K562 (cell line): ENCODE data around the gene ATP5PB. TPM values are rescaled to one million over a fixed set of nuclear protein-coding genes. Genes with fewer than 3 reads are reported as not detected.

ENCODE experiments used
- ATAC-seq: fragments of 200-7000 bp; cut with Tn5 transposase; 3 replicates; pipeline ENCODE4 v1.9.1; 2020; ENCODE audit warnings: moderate library complexity
- BruUV-seq: library from RNA; stranded (reverse); fragments of 400-500 nt; replicated peaks from 2 replicates; lab custom pipeline; 2021; lab: Mats Ljungman, UMichigan
- CTCF ChIA-PET: fragments of 300-600 bp; formaldehyde crosslinking; extraction: SDS; loops from one replicate; lab custom pipeline; 2021; ENCODE audit warnings: low intra/inter-chr PET ratio; lab: Yijun Ruan, JAX
- POLR2A ChIA-PET: fragments of 300-600, 350-650 bp; sonication (Branson Sonifier 250); formaldehyde crosslinking; extraction: SDS; loops from one replicate; lab custom pipeline; 2021; ENCODE audit warnings: antibody characterized with exemption, inconsistent platforms; lab: Yijun Ruan, JAX
- DNase-seq, 4 experiments: peaks; one replicate each; pipeline versions ENCODE4 v3.0.0 to v3.0.0-alpha.2; 2011 to 2018; ENCODE audit warnings: low spot score in 3 of 4, mixed read lengths in 3 of 4; ENCODE audit errors: extremely low read depth in 1 of 4
- FAIRE-seq: peaks from 2 replicates; lab custom pipeline; 2011; peaks lifted over from hg19 to GRCh38; lab: Jason Lieb, UNC
- H2AFZ ChIP-seq: 2 replicates; pipeline ENCODE4 v1.6.0; 2011; ENCODE audit warnings: low read depth, low read length, control low read depth, inconsistent platforms
- H3K27ac ChIP-seq: fragments of 200-600 bp; 3 replicates; pipeline ENCODE4 v1.8.0; 2011; ENCODE audit warnings: low read depth, mild to moderate bottlenecking, control low read depth, inconsistent platforms, low read length, moderate library complexity, mixed read lengths; ENCODE audit errors: extremely low read depth
- H3K27me3 ChIP-seq, 2 experiments: fragments of 300-600 bp in 1 of 2; 2 replicates in 1 of 2; 3 replicates in 1 of 2; pipeline versions ENCODE4 v1.6.0 to v1.8.0; 2011; ENCODE audit warnings: inconsistent platforms in 2 of 2, low read length in 2 of 2, mild to moderate bottlenecking in 1 of 2, mixed read lengths in 1 of 2, moderate library complexity in 1 of 2; ENCODE audit not compliant: control insufficient read depth in 2 of 2, insufficient read depth in 2 of 2
- H3K36me3 ChIP-seq: fragments of 300-600 bp; 3 replicates; pipeline ENCODE4 v1.8.0; 2011; ENCODE audit warnings: mild to moderate bottlenecking, low read length, inconsistent platforms; ENCODE audit not compliant: control insufficient read depth, insufficient read depth
- H3K4me1 ChIP-seq, 2 experiments: fragments of 200-600 bp in 1 of 2; replicated peaks in 1 of 2; 2 replicates in 1 of 2; 3 replicates in 1 of 2; pipeline versions ENCODE4 v1.5.1 to v1.8.0; 2011; ENCODE audit warnings: inconsistent platforms in 2 of 2, low read length in 2 of 2, mild to moderate bottlenecking in 1 of 2, mixed read lengths in 1 of 2, moderate library complexity in 1 of 2; ENCODE audit not compliant: control insufficient read depth in 2 of 2, insufficient read depth in 2 of 2
- H3K4me2 ChIP-seq: 2 replicates; pipeline ENCODE4 v1.6.1; 2011; ENCODE audit warnings: low read length, control low read depth, inconsistent platforms, mixed read lengths; ENCODE audit not compliant: insufficient read depth
- H3K4me3 ChIP-seq: fragments of 200-600 bp; sonication (generic), shearing (Covaris generic); 2 replicates; pipeline ENCODE4 v1.5.1; 2016; ENCODE audit warnings: control low read depth, inconsistent platforms
- H3K79me2 ChIP-seq: fragments of 200-600 bp; 3 replicates; pipeline ENCODE4 v1.8.0; 2011; ENCODE audit warnings: low read length, inconsistent platforms; ENCODE audit not compliant: control insufficient read depth, insufficient read depth
- H3K9ac ChIP-seq, 2 experiments: 2 replicates each; pipeline versions ENCODE4 v1.6.0 to v1.6.1; 2011; ENCODE audit warnings: low read depth in 2 of 2, low read length in 2 of 2, control low read depth in 1 of 2, inconsistent platforms in 1 of 2, mild to moderate bottlenecking in 1 of 2, mixed read lengths in 1 of 2; ENCODE audit not compliant: insufficient read depth in 1 of 2
- H3K9me1 ChIP-seq: one replicate; pipeline ENCODE4 v1.6.0; 2011; ENCODE audit warnings: inconsistent platforms, mild to moderate bottlenecking, low read length, moderate library complexity; ENCODE audit not compliant: control insufficient read depth, insufficient read depth
- H3K9me3 ChIP-seq: replicated peaks from 2 replicates; pipeline ENCODE4 v1.5.1; 2011; ENCODE audit warnings: low read depth, low read length, inconsistent platforms; ENCODE audit not compliant: control insufficient read depth, insufficient read depth
- H4K20me1 ChIP-seq: replicated peaks from 2 replicates; pipeline ENCODE4 v1.6.1; 2011; ENCODE audit warnings: low read length, inconsistent platforms, mixed read lengths; ENCODE audit not compliant: control insufficient read depth, insufficient read depth
- CLOCK ChIP-seq: fragments of 250-450 bp; sonication (Bioruptor Pico); IDR thresholded peaks from 2 replicates; pipeline ENCODE4 v1.4.0; 2020; ENCODE audit warnings: mild to moderate bottlenecking, moderate library complexity, borderline replicate concordance
- ETV1 ChIP-seq: fragments of 450-650 bp; conservative IDR thresholded peaks from 2 replicates; pipeline ENCODE4 v1.6.1; 2016; ENCODE audit warnings: missing genetic modification characterization, control low read depth, low read depth, missing compliant biosample characterization
- PTBP1 ChIP-seq: fragments of 200-400 bp; formaldehyde crosslinking; IDR thresholded peaks from 2 replicates; pipeline ENCODE4 v1.6.1; 2017; ENCODE audit warnings: low read depth, low read length
- RERE ChIP-seq: sonication (generic); formaldehyde crosslinking; IDR thresholded peaks from 2 replicates; pipeline ENCODE4 v1.8.0; 2023; ENCODE audit warnings: missing genetic modification reagents, mild to moderate bottlenecking, borderline replicate concordance
- THAP12 ChIP-seq: fragments of 250-450 bp; sonication (Bioruptor Pico); IDR thresholded peaks from 2 replicates; pipeline ENCODE4 v1.9.0; 2021; ENCODE audit warnings: mild to moderate bottlenecking, inconsistent platforms
- UBTF ChIP-seq, 2 experiments: IDR thresholded peaks; 2 replicates each; pipeline ENCODE4 v1.6.1; 2012; ENCODE audit warnings: improper control_type of control experiment in 2 of 2, low read depth in 2 of 2, low read length in 2 of 2, borderline replicate concordance in 1 of 2
- WGBS: fragments of 100-300 bp; shearing (Covaris generic); methylation state at CpG from one replicate; pipeline ENCODE4 v1.1.6; 2016; ENCODE audit warnings: low coverage, mixed read lengths; ENCODE audit not compliant: insufficient coverage; ENCODE audit errors: missing lambda C conversion rate; 5-methylcytosine and 5-hydroxymethylcytosine counted together
- in situ Hi-C: fragments of 300-500 bp; cut with MboI; formaldehyde crosslinking; loops from 4 replicates; pipeline ENCODE4 v1.15.0; 2018; ENCODE audit warnings: inconsistent platforms, mixed read lengths
- intact Hi-C: fragments of 100-400 bp; cut with micrococcal nuclease; formaldehyde crosslinking; loops from 2 replicates; pipeline ENCODE4 v1.14.2; 2022
- polyA plus RNA-seq, 8 experiments: library from polyadenylated mRNA; depleted of rRNA in 4 of 8; stranded (reverse) in 5 of 8; unstranded in 3 of 8; fragments of >200 nt; fragmentation: Nextera tagmentation in 2 of 8; fragmentation: Illumina TruSeq in 1 of 8; extraction: Ambion mirVana in 2 of 8; extraction: Trizol in 1 of 8; gene quantifications; 2 replicates each; pipeline versions ENCODE4 v1.2.1 to v1.2.3, GENCODE V29; 2011 to 2014; ENCODE audit warnings: inconsistent platforms in 1 of 8, missing spikeins in 1 of 8
- total RNA-seq, 7 experiments: library from RNA; depleted of rRNA in 6 of 7; stranded (reverse); fragments of >200 nt in 6 of 7; fragmentation: Illumina TruSeq in 2 of 7; extraction: Trizol in 2 of 7; gene quantifications; 2 replicates each; pipeline versions ENCODE4 v1.2.1 to v1.2.3, GENCODE V29; 2011 to 2021; ENCODE audit warnings: low replicate concordance in 1 of 7

The ATP5PB gene
- total and polyA plus RNA-seq, 9 of the 15 experiments (the other 6 are each of a cell fraction or from before 2014, with no cell fraction given) = 651 to 2,735 (median 1,061) TPM

GRCh38 chr1:111444031-111444430, 5.2 kb upstream of the ATP5PB start:
- intact Hi-C loops (no loop called here), in situ Hi-C loops (no loop called here)
- H3K79me2 ChIP-seq = peaks cover 36% of the 10 kb centered on the region
- H2AFZ ChIP-seq = no peak overlapping the region
- no peak overlapping the region for H3K4me2 ChIP-seq
- peaks cover 9 to 22% of the 10 kb centered on the region in 2 experiments for H3K4me1 ChIP-seq
- peaks cover 91% of the 10 kb centered on the region for H3K36me3 ChIP-seq
- H3K27me3 ChIP-seq = no peaks in the 10 kb centered on the region
- FAIRE-seq = no peak
- WGBS = 64% methylated on average over 3 of the region's 3 CpGs
- no peak overlapping the region for H3K27ac ChIP-seq
- no peak overlapping the region for H3K4me3 ChIP-seq
- H3K9me1 ChIP-seq = no peaks in the 10 kb centered on the region
- CTCF ChIA-PET = no interaction called here
- H4K20me1 ChIP-seq = no peaks in the 10 kb centered on the region
- H3K9ac ChIP-seq = no peak overlapping the region
- BruUV-seq = no TSS peak
- no peak for DNase-seq
- ATAC-seq = no peak
- H3K9me3 ChIP-seq = no peaks in the 10 kb centered on the region
- POLR2A ChIA-PET = no interaction called here
- TF ChIP-seq ETV1 (tag) = no peak
- no peak for TF ChIP-seq RERE (CRISPR knock-in tag)
- no peak for TF ChIP-seq PTBP1
- no peak for TF ChIP-seq CLOCK (CRISPR knock-in tag)
- no peak for TF ChIP-seq THAP12 (CRISPR knock-in tag)
- no peak for TF ChIP-seq UBTF (IDR thresholded peaks at IDR 0.05; ENCODE audit: borderline replicate concordance in 1 of 2, low read depth in 2 of 2, low read length in 2 of 2)
